ENCODE data around the gene ARSA.

ARSA gene

GRCh38 chr22:50582493-50583293 is 45.3 kb downstream of the ARSA start, which contains the start of gene CHKB:
CHKB (minus strand) TSS chr22:50582849; CDS start chr22:50582781, 68 bp downstream.
- DNase-seq (ENCODE audit: low spot score): peak; percentile 100
- in situ Hi-C loops (cut with MboI; ENCODE audit: low pct_unique_long_range_greater_than_20kb, low sequenced_read_pairs, unreplicated experiment): no loop called here
- TF ChIP-seq CTCF (IDR thresholded peaks at IDR 0.05; ENCODE audit: extremely low read depth, insufficient read depth, missing control alignments): no peak

GRCh38 chr22:50581950-50582492 is 45.9 kb downstream of the ARSA start:
- TF ChIP-seq CTCF (IDR thresholded peaks at IDR 0.05; ENCODE audit: extremely low read depth, insufficient read depth, missing control alignments): no peak
- peak; percentile 64 for DNase-seq (ENCODE audit: low spot score)
- in situ Hi-C loops (cut with MboI; ENCODE audit: low pct_unique_long_range_greater_than_20kb, low sequenced_read_pairs, unreplicated experiment): no loop called here

DNA sequence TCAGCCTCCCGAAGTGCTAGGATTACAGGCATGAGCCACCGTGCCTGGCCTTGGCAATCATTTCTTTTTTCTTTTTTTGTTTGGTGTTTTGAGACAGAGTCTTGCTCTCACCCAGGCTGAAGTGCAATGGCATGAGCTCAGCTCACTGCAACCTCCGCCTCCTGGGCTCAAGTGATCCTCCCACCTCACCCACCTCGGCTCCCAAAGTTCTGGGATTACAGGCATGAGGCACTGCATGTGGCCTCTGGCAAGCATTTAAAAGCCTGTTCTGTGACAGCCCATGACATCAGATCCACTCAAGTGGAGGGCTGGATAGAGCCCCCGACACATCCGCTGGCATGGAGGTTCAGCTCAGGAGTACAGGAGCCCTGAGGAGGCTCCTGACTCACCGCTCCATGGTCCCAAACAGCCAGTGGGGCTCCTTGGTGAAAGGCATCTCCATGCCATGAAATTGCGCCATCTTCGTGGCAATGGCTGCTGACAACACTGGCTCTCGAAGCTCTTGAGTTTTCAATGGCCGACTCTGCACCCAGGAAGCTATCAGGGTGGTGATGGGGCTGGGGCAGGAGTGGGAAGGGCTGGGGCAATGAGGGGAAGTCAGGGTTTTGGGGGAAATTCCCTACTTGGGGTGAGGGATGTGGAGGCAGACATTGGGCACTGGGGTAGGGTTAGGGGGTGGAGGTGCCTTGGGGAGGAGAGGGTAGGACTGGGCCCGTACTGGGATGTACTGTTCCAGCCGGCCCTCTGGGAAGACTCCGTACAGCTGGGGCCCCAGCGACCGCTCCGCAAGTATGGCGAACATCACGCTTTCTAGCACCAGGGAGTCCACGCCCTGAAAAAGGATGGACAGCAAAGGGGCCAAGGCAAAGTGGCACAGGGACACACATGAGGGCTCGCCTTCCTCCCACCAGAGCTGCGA is 46.7 kb downstream of the ARSA start:
- no peak for DNase-seq (ENCODE audit: low spot score)
- in situ Hi-C loops (cut with MboI; ENCODE audit: low pct_unique_long_range_greater_than_20kb, low sequenced_read_pairs, unreplicated experiment): no loop called here
- TF ChIP-seq CTCF (IDR thresholded peaks at IDR 0.05; ENCODE audit: extremely low read depth, insufficient read depth, missing control alignments): no peak

DNA sequence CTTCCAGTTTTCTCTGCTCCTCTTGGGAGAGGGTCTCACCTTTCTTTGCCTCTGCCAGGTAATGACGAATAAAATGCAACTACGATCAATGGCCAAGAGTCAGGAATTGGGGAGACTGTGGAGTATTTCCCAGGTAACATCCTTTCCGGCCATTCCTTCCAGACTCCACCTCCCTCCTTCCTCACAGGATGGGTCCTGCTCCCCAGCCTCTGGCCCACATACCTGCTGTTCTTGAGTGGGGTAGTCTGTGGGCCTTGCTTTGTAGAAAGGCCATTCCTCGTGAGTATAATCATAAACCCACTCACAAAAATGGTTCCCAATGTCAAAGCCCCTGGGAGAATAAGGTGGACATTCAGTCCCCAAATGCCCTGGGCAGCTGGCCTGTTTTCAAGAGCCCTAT is 48.2 kb downstream of the ARSA start:
- TF ChIP-seq CTCF (IDR thresholded peaks at IDR 0.05; ENCODE audit: extremely low read depth, insufficient read depth, missing control alignments): no peak
- in situ Hi-C loops (cut with MboI; ENCODE audit: low pct_unique_long_range_greater_than_20kb, low sequenced_read_pairs, unreplicated experiment): no loop called here
- no peak for DNase-seq (ENCODE audit: low spot score)

DNA sequence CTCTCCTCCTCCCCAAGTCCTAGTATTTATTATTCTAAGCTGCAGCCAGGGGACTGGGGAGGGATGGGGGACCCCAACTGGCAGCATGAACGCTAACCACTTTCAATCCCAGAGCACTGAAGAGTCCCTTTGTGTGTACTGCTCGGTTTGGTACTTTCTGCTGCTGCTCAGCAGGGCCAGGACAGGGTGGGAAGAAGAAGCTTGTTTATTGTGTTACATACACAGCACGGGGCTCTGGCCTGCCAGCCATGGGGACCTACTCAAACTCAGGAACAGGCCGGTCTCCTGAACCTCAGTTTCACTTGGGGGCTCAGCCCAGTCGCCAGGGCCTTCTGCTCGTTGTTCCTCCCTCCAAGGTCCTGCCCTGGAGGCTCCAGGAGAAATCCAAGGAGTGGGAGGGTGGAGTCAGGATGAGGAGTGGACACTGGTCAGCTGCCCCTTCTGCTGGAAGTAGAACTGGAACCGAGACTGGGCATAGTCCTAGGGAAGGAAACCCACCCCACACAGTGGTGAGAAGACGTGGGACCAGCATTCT is 49.1 kb downstream of the ARSA start:
- no peak for TF ChIP-seq CTCF (IDR thresholded peaks at IDR 0.05; ENCODE audit: extremely low read depth, insufficient read depth, missing control alignments)
- in situ Hi-C loops (cut with MboI; ENCODE audit: low pct_unique_long_range_greater_than_20kb, low sequenced_read_pairs, unreplicated experiment): no loop called here
- no peak for DNase-seq (ENCODE audit: low spot score)
